Urinary bladder (tissue), 4 donors: ENCODE data around the gene BLTP1. TPM values are rescaled to one million over a fixed set of nuclear protein-coding genes. Genes with fewer than 3 reads are reported as not detected.

Experiments
- DNase-seq: peaks from one replicate; pipeline ENCODE4 v3.0.0-alpha.2; 2015; ENCODE audit errors: extremely low spot score
- H3K27ac ChIP-seq: one replicate; pipeline ENCODE4 v1.5.1; 2013; ENCODE audit warnings: low read depth, mild to moderate bottlenecking, moderate library complexity
- H3K36me3 ChIP-seq: one replicate; pipeline ENCODE4 v1.6.1; 2013; ENCODE audit warnings: mild to moderate bottlenecking, moderate library complexity; ENCODE audit not compliant: insufficient read depth
- H3K4me1 ChIP-seq: one replicate; pipeline ENCODE4 v1.6.1; 2013; ENCODE audit warnings: mild to moderate bottlenecking, moderate library complexity; ENCODE audit not compliant: insufficient read depth
- H3K4me3 ChIP-seq: one replicate; pipeline ENCODE4 v1.5.1; 2013; ENCODE audit warnings: low read depth, low read length
- WGBS: extraction: QIAGEN DNeasy Blood & Tissue Kit; methylation state at CpG from one replicate; pipeline ENCODE4 v1.1.7; 2013; 5-methylcytosine and 5-hydroxymethylcytosine counted together
- polyA plus RNA-seq: library from polyadenylated mRNA; stranded (reverse); fragments of 200-250 nt; gene quantifications from one replicate; pipeline ENCODE4 v1.2.3, GENCODE V29; 2013
- total RNA-seq: library from RNA; depleted of rRNA; stranded (reverse); fragments of >200 nt; gene quantifications from one replicate; pipeline ENCODE4 v1.2.3, GENCODE V29; 2014
- donor health status: healthy with polysubstance abuse.
- donor health status: healthy.

Gene BLTP1
- total and polyA plus RNA-seq, 2 donors, result 31.3 to 221 TPM

- no peak overlapping the region for H3K27ac ChIP-seq
- WGBS, result 89% methylated on average over 5 of the region's 5 CpGs
- H3K4me1 ChIP-seq, result no peaks in the 10 kb centered on the region
- no peak overlapping the region for H3K4me3 ChIP-seq
- no peak for DNase-seq
- H3K36me3 ChIP-seq, result no peaks in the 10 kb centered on the region
Observed at GRCh38 chr4:122140834-122141233, 11.3 kb upstream of the BLTP1 start.

GRCh38 chr4:122142687-122143086, 9.4 kb upstream of the BLTP1 start:
- WGBS, result 73% methylated on average over 1 of the region's 1 CpG

GRCh38 chr4:122146652-122147051, 5.5 kb upstream of the BLTP1 start:
- no peak overlapping the region for H3K27ac ChIP-seq
- no peaks in the 10 kb centered on the region for H3K36me3 ChIP-seq
- WGBS, result 91% methylated on average over 4 of the region's 4 CpGs
- H3K4me3 ChIP-seq, result no peak overlapping the region
- no peak for DNase-seq
- H3K4me1 ChIP-seq, result no peaks in the 10 kb centered on the region

More at GRCh38 chr4:122142687-122143086, 9.4 kb upstream of the BLTP1 start:
- DNase-seq, result no peak
- Histone ChIP-seq H3K4me3 (no peak overlapping the region), H3K36me3 (no peaks in the 10 kb centered on the region), H3K27ac (no peak overlapping the region), H3K4me1 (no peaks in the 10 kb centered on the region)

GRCh38 chr4:122150931-122151330, 1.2 kb upstream of the BLTP1 start:
- DNase-seq, result no peak
- Histone ChIP-seq H3K36me3 (no peaks in the 10 kb centered on the region), H3K4me3 (no peak overlapping the region), H3K4me1 (no peaks in the 10 kb centered on the region), H3K27ac (no peak overlapping the region)
- 79% methylated on average over 2 of the region's 2 CpGs for WGBS

- DNase-seq, result peak; percentile 20
- WGBS, result 1% methylated on average over 16 of the region's 16 CpGs
- H3K4me3 ChIP-seq, result peak overlapping the region; percentile 80
- H3K36me3 ChIP-seq, result no peaks in the 10 kb centered on the region
- no peaks in the 10 kb centered on the region for H3K4me1 ChIP-seq
- peak overlapping the region; percentile 95 for H3K27ac ChIP-seq
Observed at GRCh38 chr4:122152711-122153226, 638 bp downstream of the BLTP1 start.

- no peak for DNase-seq
- Histone ChIP-seq H3K27ac (no peak overlapping the region), H3K4me1 (no peaks in the 10 kb centered on the region), H3K36me3 (no peaks in the 10 kb centered on the region), H3K4me3 (no peak overlapping the region)
- WGBS, result 96% methylated on average over 2 of the region's 2 CpGs
Observed at GRCh38 chr4:122156819-122157218, 4.7 kb downstream of the BLTP1 start.

GRCh38 chr4:122163301-122163700, 11.2 kb downstream of the BLTP1 start:
- 92% methylated on average over 3 of the region's 3 CpGs for WGBS
- Histone ChIP-seq H3K27ac (no peak overlapping the region), H3K4me3 (no peak overlapping the region), H3K4me1 (no peaks in the 10 kb centered on the region), H3K36me3 (no peaks in the 10 kb centered on the region)
- DNase-seq, result no peak

GRCh38 chr4:122163767-122164166, 11.6 kb downstream of the BLTP1 start:
- no peak overlapping the region for H3K27ac ChIP-seq
- no peak overlapping the region for H3K4me3 ChIP-seq
- 86% methylated on average over 1 of the region's 1 CpG for WGBS
- H3K4me1 ChIP-seq, result no peaks in the 10 kb centered on the region
- H3K36me3 ChIP-seq, result no peaks in the 10 kb centered on the region
- DNase-seq, result no peak

- no peak overlapping the region for H3K4me3 ChIP-seq
- no peak overlapping the region for H3K27ac ChIP-seq
- H3K4me1 ChIP-seq, result no peaks in the 10 kb centered on the region
- H3K36me3 ChIP-seq, result no peaks in the 10 kb centered on the region
- WGBS, result 93% methylated on average over 4 of the region's 4 CpGs
- no peak for DNase-seq
Observed at GRCh38 chr4:122167369-122167768, 15.2 kb downstream of the BLTP1 start.

GRCh38 chr4:122170775-122171174, 18.6 kb downstream of the BLTP1 start:
- no peak overlapping the region for H3K4me3 ChIP-seq
- 32% methylated on average over 1 of the region's 1 CpG for WGBS
- H3K36me3 ChIP-seq, result no peaks in the 10 kb centered on the region
- DNase-seq, result no peak
- no peaks in the 10 kb centered on the region for H3K4me1 ChIP-seq
- H3K27ac ChIP-seq, result no peak overlapping the region

GRCh38 chr4:122171323-122171722, 19.2 kb downstream of the BLTP1 start:
- no peak for DNase-seq
- H3K4me3 ChIP-seq, result no peak overlapping the region
- no peak overlapping the region for H3K27ac ChIP-seq
- H3K4me1 ChIP-seq, result no peaks in the 10 kb centered on the region
- no peaks in the 10 kb centered on the region for H3K36me3 ChIP-seq

GRCh38 chr4:122172266-122172665, 20.1 kb downstream of the BLTP1 start:
- Histone ChIP-seq H3K36me3 (no peaks in the 10 kb centered on the region), H3K4me3 (no peak overlapping the region), H3K4me1 (no peaks in the 10 kb centered on the region), H3K27ac (no peak overlapping the region)
- WGBS, result 96% methylated on average over 1 of the region's 1 CpG
- no peak for DNase-seq

- H3K4me1 ChIP-seq, result no peaks in the 10 kb centered on the region
- H3K27ac ChIP-seq, result no peak overlapping the region
- no peak overlapping the region for H3K4me3 ChIP-seq
- no peak for DNase-seq
- H3K36me3 ChIP-seq, result peaks cover 2% of the 10 kb centered on the region
- 94% methylated on average over 1 of the region's 1 CpG for whole genome bisulfite sequencing
Observed at GRCh38 chr4:122178961-122179360, 26.8 kb downstream of the BLTP1 start.

GRCh38 chr4:122195718-122196117, 43.6 kb downstream of the BLTP1 start:
- no peak overlapping the region for H3K4me3 ChIP-seq
- no peaks in the 10 kb centered on the region for H3K4me1 ChIP-seq
- H3K27ac ChIP-seq, result no peak overlapping the region
- WGBS, result 99% methylated on average over 1 of the region's 1 CpG
- peaks cover 2% of the 10 kb centered on the region for H3K36me3 ChIP-seq
- DNase-seq, result no peak
